Fibroblast of skin of scalp (primary cell): ENCODE measurements around the gene KRT32.
A peak's percentile ranks its signal among the peaks of the same experiment; 100 is the strongest.
"Not testable (repeated sequence)": the region's sequence is repeated elsewhere in the genome, so short reads cannot be mapped to it uniquely, and the experiment has no call there.

Source experiments
- DNase-seq: peaks from one replicate; pipeline ENCODE4 v3.0.0-alpha.2; 2013

KRT32 gene

DNA sequence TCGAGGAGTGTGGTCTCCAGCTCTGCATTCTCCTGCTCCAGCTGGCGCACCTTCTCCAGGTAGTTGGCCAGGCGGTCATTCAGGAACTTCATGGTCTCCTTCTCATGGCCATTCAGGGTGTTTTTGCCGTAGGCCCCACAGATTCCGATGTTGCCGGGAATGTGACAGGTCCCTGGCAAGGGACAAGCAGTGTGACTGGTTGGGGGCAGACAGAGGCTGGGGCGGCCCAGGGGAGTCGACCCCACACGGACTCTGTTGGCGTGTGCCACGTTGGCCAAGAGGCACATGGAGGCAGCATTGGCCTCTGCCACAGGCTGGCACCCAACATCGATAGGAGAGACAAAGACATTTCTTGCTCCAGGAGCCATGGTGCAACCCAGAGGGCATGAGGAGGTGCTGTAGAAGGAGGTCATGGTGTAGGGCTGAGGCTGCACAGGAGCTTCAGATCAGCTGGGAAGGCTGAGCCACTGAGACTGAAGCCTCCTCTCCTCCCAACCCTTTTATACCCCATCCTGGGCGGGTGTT lies 43.0 kb downstream of the KRT32 start, which contains the start of gene KRT37:
Gene KRT37 (minus strand): TSS at position 475 of the 525 bp plus-strand sequence. CDS start 62 bp downstream, at position 413.
- no peak for DNase-seq

DNA sequence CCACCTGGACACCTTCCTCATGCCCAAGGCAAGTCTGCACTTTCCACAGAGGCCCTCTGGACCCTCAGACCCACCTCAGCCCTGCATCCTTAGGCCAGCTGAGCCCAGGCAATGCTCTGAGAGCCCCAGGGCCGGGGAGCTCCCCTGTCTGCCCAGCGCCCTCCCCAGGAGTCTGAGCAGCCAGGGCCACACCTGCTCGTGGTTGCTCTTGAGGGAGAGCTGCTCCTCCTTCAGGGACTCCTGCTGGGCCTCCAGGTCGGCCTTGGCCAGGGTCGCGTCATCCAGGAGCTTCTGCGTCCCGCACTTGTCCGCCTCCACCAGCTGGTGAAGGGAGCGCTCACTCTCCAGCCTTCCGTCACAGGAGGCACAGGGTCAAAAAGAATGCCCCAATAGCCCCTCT lies 44.6 kb downstream of the KRT32 start:
- not testable (repeated sequence) for DNase-seq

GRCh38 chr17:41421617-41422016 lies 45.6 kb downstream of the KRT32 start:
- DNase-seq: no peak

GRCh38 chr17:41421116-41421515 lies 46.1 kb downstream of the KRT32 start:
- DNase-seq: no peak

GRCh38 chr17:41420134-41420533 lies 47.1 kb downstream of the KRT32 start:
- no peak for DNase-seq

GRCh38 chr17:41419716-41420115 lies 47.5 kb downstream of the KRT32 start:
- DNase-seq: no peak

GRCh38 chr17:41418116-41418860 lies 48.9 kb downstream of the KRT32 start:
- no peak for DNase-seq

DNA sequence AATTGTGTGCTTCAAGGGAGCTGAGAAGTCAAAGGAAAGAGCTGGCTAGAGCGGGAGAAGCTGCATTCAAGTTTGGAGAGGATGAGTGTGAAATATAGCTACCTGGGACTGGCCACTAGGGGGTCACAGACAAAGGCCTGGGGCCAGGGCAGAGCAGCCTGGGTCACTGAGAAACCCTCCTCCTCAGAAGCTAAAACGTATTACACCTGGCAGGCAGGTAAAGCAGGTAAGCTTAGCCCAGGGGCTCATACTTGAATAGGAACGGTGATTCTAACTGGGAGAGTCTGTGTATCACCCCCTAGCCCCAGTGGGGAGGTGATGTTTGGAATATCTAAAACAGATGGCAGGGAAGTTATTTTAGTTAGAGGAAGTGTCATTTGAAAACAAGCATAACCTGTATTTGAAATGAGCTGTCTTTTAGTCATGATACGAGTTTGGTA lies 49.6 kb downstream of the KRT32 start:
- DNase-seq: no peak

DNA sequence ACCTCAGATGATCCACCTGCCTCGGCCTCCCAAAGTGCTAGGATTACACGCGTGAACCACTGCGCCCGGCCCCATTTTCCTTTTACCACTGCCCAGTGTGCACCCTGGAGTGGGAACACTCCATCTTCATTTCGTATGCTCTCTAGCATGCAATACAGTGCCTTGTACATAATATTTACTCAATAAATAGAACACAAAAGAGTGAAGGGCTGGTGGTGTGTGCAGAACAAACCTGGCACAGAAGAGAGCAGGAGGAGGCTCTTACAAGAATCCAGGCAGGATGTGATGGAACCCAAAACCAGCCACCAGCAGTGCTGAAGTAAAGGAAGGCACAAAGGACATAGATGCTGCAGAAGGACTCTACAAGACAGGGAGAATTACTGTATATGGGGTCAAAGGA lies 50.1 kb downstream of the KRT32 start:
- DNase-seq: no peak

DNA sequence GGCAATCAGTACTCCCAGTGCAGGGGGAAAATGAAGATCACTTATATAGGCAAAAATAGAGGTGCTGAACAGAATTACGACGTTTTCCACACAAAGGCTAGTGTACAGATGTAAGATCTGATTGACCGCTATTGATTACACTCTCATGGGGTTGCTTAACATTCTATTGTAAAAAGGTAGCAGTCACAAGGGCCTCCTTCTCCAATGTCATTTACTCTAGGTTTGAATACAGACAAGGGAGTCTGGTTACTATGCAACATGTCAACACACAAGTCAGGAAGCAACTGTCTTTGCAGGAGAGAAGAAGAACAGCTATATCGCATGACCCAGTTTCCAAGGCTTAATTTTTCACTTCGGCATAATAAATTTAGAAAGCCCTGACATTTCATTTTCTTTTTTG lies 50.7 kb downstream of the KRT32 start:
- no peak for DNase-seq

- DNase-seq: peak; percentile 38
Observed at GRCh38 chr17:41415833-41416335, 51.3 kb downstream of the KRT32 start.

DNA sequence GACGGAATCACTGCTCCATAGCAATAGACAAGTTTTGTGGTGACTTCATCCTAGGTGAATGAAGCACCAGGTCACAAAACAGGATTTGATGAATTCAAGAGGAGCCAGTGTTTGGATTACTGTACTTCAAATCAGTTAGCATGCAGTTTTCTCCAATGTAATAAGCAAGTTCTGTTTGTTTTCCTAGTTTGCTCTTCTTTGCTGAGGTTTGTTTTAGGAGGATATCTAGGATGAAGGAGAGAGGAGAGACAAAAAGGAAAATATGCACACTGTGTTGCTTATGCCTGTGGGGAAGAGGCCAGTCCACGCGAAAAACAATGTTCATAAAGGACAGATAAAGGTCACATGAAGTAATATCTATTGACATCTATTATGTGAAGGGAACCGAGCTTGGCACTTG lies 51.8 kb downstream of the KRT32 start:
- no peak for DNase-seq

DNA sequence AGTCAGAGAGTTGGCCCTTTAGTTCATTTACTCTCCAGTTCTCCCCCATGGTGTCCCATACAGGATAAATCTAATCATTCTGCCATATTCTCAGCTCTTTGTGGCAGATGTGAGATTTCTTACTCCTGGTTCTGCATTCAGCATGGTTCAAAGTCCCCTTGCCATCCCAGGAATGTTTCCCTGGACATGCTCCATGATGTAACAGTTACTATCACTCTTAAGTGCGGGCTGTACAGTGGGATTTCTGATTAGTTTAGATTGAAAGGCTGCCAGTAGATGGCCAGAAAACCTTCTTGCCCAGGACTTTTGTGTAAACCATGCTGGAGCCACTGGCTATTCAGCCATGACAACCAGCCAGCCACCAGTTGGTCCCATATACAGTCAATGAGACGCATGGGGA lies 53.2 kb downstream of the KRT32 start:
- DNase-seq: no peak

DNA sequence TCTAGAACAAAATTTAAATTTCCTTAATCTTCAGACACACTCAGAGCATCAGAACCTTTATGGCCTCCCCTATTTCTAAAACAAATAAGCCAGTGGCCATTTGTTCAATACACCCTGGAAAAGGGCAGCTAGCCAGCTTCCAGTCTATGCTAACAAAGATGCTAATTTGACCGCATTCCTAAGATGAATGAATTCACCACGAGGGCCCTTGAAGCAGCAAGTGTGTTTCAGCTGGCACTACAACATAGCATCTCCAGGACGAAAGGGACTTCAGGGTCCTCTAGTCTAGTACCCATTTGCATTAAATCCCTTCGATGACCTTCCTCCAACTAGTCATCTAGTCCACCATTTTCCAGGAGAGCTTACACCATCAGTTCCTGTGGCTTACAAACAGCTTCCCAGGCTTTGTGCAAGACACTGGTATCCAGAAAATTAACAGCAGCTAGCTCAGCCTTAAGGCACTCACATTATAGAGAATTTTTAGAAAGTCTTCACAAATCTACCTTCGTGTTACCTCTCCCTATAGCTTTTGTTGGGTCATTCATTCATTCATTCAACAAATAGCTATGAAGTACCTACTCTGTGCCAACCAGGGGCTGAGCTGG lies 53.7 kb downstream of the KRT32 start:
- peak; percentile 39 for DNase-seq

DNA sequence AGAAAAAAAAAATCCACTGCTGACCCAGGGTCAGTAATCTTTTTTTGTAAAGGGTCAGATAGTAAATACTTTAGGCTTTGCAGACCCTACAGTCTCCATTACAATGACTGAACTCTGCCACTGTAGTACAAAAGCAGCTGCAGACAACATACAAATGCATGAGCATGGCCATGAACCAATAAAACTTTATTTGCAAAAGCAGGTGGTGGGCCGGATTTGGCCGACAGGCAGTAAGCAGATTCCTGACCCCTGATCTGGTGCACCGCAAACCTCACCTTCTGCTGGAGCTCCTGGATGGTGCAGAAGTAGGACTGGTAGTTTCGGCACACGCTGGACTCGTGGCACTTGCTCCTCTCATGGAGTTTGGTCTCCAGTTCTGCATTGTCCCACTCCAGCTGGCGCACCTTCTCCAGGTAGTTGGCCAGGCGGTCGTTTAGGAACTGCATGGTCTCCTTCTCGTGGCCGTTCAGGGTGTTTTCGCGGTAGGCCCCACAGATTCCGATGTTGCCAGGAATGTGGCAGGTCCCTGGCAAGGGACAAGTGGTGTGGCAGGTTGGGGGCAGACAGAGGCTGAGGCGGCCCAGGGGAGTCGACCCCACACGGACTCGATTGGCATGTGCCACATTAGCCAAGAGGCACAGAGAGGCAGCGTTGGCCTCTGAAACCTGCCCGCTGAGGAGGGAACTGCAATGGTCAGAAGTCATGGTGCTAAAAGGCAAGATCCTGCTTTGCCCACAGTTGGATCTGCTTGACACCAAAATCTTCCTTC lies 55.9 kb downstream of the KRT32 start:
- no peak for DNase-seq
